ENCODE data around the gene PSMC2.

Gene PSMC2

GRCh38 chr7:103343758-103344452 is 3.5 kb upstream of the PSMC2 start:
- TF ChIP-seq, protein P1, sequence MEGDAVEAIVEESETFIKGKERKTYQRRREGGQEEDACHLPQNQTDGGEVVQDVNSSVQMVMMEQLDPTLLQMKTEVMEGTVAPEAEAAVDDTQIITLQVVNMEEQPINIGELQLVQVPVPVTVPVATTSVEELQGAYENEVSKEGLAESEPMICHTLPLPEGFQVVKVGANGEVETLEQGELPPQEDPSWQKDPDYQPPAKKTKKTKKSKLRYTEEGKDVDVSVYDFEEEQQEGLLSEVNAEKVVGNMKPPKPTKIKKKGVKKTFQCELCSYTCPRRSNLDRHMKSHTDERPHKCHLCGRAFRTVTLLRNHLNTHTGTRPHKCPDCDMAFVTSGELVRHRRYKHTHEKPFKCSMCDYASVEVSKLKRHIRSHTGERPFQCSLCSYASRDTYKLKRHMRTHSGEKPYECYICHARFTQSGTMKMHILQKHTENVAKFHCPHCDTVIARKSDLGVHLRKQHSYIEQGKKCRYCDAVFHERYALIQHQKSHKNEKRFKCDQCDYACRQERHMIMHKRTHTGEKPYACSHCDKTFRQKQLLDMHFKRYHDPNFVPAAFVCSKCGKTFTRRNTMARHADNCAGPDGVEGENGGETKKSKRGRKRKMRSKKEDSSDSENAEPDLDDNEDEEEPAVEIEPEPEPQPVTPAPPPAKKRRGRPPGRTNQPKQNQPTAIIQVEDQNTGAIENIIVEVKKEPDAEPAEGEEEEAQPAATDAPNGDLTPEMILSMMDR (IDR thresholded peaks at IDR 0.05; ENCODE audit: control insufficient read depth, extremely low read depth, insufficient read depth): no peak
- DNase-seq (ENCODE audit: low read depth): peak; percentile 21
- peak overlapping the region; percentile 69 for H3K4me3 ChIP-seq (ENCODE audit: low read depth, low read length)

DNA sequence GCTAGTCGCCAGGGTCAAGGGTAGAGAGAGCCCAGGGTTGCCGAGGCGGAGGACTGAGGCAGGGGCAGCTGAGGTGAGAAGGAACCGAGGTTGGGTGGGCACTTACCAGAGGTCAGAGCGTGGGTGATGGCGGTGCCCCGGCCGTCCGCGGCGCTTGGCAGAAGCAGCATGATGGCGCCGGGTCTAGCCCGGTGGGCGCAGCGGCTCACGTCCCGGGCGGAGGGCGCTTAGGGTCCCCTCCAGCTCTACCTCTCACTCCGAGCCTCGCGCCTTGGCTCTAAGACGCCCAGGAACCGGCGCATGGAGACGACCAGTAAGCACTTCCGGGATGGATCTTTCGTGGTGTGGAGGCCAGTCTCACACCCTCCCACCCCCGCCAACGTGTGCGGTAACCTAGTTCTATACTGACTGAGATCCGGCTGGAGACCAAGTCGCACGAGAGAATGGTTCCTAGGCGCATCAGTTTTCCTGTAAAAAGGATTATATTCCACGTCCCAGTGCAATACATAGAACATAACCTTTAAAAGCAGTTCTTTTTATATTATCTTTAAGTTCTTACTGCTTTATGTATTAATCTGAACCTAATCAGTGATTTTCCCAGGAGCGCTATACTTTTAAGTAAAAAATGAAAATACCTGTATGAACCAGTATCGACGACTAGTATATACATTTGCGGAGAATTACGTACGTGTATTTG is 2.8 kb upstream of the PSMC2 start, which contains the start of gene DNAJC2:
Gene DNAJC2, minus strand, starts transcription at position 315 of the 697 bp plus-strand sequence. Its CDS starts 145 bp downstream, at position 170.
- H3K4me3 ChIP-seq (ENCODE audit: low read depth, low read length): peak within 1 kb of the TSS; percentile 69
- TF ChIP-seq, protein P1 (IDR thresholded peaks at IDR 0.05; ENCODE audit: control insufficient read depth, extremely low read depth, insufficient read depth): no peak
- DNase-seq (ENCODE audit: low read depth): peak; percentile 87

GRCh38 chr7:103346396-103346795 is 1.0 kb upstream of the PSMC2 start:
- no peak overlapping the region for H3K4me3 ChIP-seq (ENCODE audit: low read depth, low read length)
- no peak for DNase-seq (ENCODE audit: low read depth)
- TF ChIP-seq, protein P1 (IDR thresholded peaks at IDR 0.05; ENCODE audit: control insufficient read depth, extremely low read depth, insufficient read depth): no peak

DNA sequence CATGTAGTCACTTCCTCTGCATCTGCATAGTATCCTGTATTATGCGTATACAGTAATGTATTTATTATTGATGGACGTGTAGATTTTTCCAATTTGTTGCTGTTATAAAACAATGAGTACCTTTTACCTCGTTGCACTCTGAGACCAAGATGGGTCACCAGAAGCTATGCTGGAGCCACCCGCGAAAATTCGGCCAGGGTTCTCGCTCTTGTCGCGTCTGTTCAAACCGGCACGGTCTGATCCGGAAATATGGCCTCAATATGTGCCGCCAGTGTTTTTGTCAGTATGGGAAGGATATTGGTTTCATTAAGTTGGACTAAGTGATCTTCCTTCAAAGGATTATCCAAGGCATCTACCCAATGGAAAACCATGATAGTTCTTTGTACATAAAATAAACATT is 1.0 kb downstream of the PSMC2 start:
- H3K4me3 ChIP-seq (ENCODE audit: low read depth, low read length): peak overlapping the region; percentile 95
- no peak for DNase-seq (ENCODE audit: low read depth)
- TF ChIP-seq, protein P1 (IDR thresholded peaks at IDR 0.05; ENCODE audit: control insufficient read depth, extremely low read depth, insufficient read depth): no peak

- TF ChIP-seq, protein P1 (IDR thresholded peaks at IDR 0.05; ENCODE audit: control insufficient read depth, extremely low read depth, insufficient read depth): no peak
- peak overlapping the region; percentile 95 for H3K4me3 ChIP-seq (ENCODE audit: low read depth, low read length)
- no peak for DNase-seq (ENCODE audit: low read depth)
Observed at GRCh38 chr7:103348959-103349358, 1.5 kb downstream of the PSMC2 start.

GRCh38 chr7:103349805-103350204 is 2.4 kb downstream of the PSMC2 start:
- H3K4me3 ChIP-seq (ENCODE audit: low read depth, low read length): no peak overlapping the region
- TF ChIP-seq, protein P1 (IDR thresholded peaks at IDR 0.05; ENCODE audit: control insufficient read depth, extremely low read depth, insufficient read depth): no peak
- no peak for DNase-seq (ENCODE audit: low read depth)
